ENCODE data around the gene DLGAP1. TPM values are rescaled to one million over a fixed set of nuclear protein-coding genes. Genes with fewer than 3 reads are reported as not detected.

The DLGAP1 gene
- total RNA-seq, 1 donor from 2014 or later, result 18.5 TPM

- Mint-ChIP-seq H3K27ac (peak overlapping the region; percentile 88), H3K9me3 (no peaks in the 10 kb centered on the region)
These were observed 495.0 kb downstream of the DLGAP1 start for GRCh38 chr18:3960142-3960541.

DNA sequence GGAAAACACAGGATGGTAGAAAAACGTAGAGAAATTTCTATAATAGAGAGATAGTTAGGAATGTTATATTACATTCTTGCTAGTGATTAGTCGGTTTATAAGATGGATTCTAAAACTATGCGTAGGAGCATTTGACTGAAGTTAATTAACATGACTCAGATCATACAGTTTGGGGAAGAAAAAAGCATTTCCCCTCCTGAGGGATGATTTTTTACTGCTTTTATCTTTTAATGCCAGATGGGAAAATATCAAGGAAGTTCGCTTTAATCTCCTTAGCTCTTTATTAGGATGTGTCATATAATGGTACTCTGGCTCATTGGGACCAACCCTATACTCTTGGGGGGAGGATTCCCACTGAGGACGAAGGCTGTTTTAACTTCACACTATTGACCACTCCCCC is 503.1 kb downstream of the DLGAP1 start:
- Mint-ChIP-seq H3K27ac (no peak overlapping the region), H3K4me3 (no peak overlapping the region)
- H3K4me3 ChIP-seq, result no peak overlapping the region

More at GRCh38 chr18:3960142-3960541, 495.0 kb downstream of the DLGAP1 start:
- TF ChIP-seq EZH2phosphoT487 (IDR thresholded peaks at IDR 0.05), result no peak
- TF ChIP-seq, protein P1, sequence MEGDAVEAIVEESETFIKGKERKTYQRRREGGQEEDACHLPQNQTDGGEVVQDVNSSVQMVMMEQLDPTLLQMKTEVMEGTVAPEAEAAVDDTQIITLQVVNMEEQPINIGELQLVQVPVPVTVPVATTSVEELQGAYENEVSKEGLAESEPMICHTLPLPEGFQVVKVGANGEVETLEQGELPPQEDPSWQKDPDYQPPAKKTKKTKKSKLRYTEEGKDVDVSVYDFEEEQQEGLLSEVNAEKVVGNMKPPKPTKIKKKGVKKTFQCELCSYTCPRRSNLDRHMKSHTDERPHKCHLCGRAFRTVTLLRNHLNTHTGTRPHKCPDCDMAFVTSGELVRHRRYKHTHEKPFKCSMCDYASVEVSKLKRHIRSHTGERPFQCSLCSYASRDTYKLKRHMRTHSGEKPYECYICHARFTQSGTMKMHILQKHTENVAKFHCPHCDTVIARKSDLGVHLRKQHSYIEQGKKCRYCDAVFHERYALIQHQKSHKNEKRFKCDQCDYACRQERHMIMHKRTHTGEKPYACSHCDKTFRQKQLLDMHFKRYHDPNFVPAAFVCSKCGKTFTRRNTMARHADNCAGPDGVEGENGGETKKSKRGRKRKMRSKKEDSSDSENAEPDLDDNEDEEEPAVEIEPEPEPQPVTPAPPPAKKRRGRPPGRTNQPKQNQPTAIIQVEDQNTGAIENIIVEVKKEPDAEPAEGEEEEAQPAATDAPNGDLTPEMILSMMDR (IDR thresholded peaks at IDR 0.05), result no peak
- no peak for TF ChIP-seq EZH2 (IDR thresholded peaks at IDR 0.05)
- Mint-ChIP-seq H3K4me1 (peaks cover 26% of the 10 kb centered on the region), H3K4me3 (no peak overlapping the region), H3K36me3 (peaks cover 5% of the 10 kb centered on the region), H3K27me3 (ENCODE audit: insufficient read depth, low read depth) (peaks cover 3% of the 10 kb centered on the region)
- H3F3A ChIP-seq (ENCODE audit: low read depth), result peaks cover 23% of the 10 kb centered on the region
- peak overlapping the region; percentile 24 for H3K4me3 ChIP-seq
- H3K9me3 ChIP-seq (ENCODE audit: low read depth), result peaks cover 6% of the 10 kb centered on the region
- H4K20me1 ChIP-seq (ENCODE audit: low read depth), result no peaks in the 10 kb centered on the region
- H3K4me2 ChIP-seq, result peak overlapping the region; percentile 67
- H3K9ac ChIP-seq, result no peak overlapping the region
- DNase-seq (ENCODE audit: low spot score), result peak; percentile 67
- no peaks in the 10 kb centered on the region for H3K27me3 ChIP-seq
- H3K4me1 ChIP-seq, result peaks cover 48% of the 10 kb centered on the region
- no peaks in the 10 kb centered on the region for H3K79me2 ChIP-seq (ENCODE audit: low read depth)
- H3K27ac ChIP-seq, result peak overlapping the region; percentile 90
- no peak overlapping the region for H2AFZ ChIP-seq (replicated peaks)
- H3K36me3 ChIP-seq, result no peaks in the 10 kb centered on the region

GRCh38 chr18:3950668-3951404 is 504.3 kb downstream of the DLGAP1 start:
- H3K9me3 ChIP-seq (ENCODE audit: low read depth), result no peaks in the 10 kb centered on the region
- H3K9me3 Mint-ChIP-seq, result no peaks in the 10 kb centered on the region
- no peaks in the 10 kb centered on the region for H3K79me2 ChIP-seq (ENCODE audit: low read depth)
- no peak overlapping the region for H3K9ac ChIP-seq
- peaks cover 2% of the 10 kb centered on the region for H3K27me3 Mint-ChIP-seq (ENCODE audit: insufficient read depth, low read depth)
- peaks cover 10% of the 10 kb centered on the region for H3K4me1 ChIP-seq
- no peak overlapping the region for H3K4me3 ChIP-seq
- H3K4me1 Mint-ChIP-seq, result peaks cover 3% of the 10 kb centered on the region
- no peaks in the 10 kb centered on the region for H3F3A ChIP-seq (ENCODE audit: low read depth)
- H3K4me3 Mint-ChIP-seq, result no peak overlapping the region
- no peaks in the 10 kb centered on the region for H3K27me3 ChIP-seq
- DNase-seq (ENCODE audit: low spot score), result no peak
- no peak overlapping the region for H3K27ac ChIP-seq
- TF ChIP-seq EZH2 (IDR thresholded peaks at IDR 0.05), result no peak
- TF ChIP-seq, protein P1 (IDR thresholded peaks at IDR 0.05), result no peak
- no peak for TF ChIP-seq EZH2phosphoT487 (IDR thresholded peaks at IDR 0.05)
- no peak overlapping the region for H3K27ac Mint-ChIP-seq
- H4K20me1 ChIP-seq (ENCODE audit: low read depth), result no peaks in the 10 kb centered on the region
- H2AFZ ChIP-seq (replicated peaks), result no peak overlapping the region
- H3K4me2 ChIP-seq, result no peak overlapping the region
- H3K36me3 Mint-ChIP-seq, result peaks cover under 1% of the 10 kb centered on the region
- H3K36me3 ChIP-seq, result peaks cover 3% of the 10 kb centered on the region

More for the DNA sequence above, 503.1 kb downstream of the DLGAP1 start:
- peaks cover 2% of the 10 kb centered on the region for H3K27me3 Mint-ChIP-seq (ENCODE audit: insufficient read depth, low read depth)
- Histone ChIP-seq H3K27ac (no peak overlapping the region), H3K27me3 (no peaks in the 10 kb centered on the region), H3K4me1 (peaks cover 10% of the 10 kb centered on the region), H4K20me1 (ENCODE audit: low read depth) (no peaks in the 10 kb centered on the region), H3K4me2 (no peak overlapping the region), H3K9ac (no peak overlapping the region), H3F3A (ENCODE audit: low read depth) (no peaks in the 10 kb centered on the region), H2AFZ (replicated peaks) (no peak overlapping the region), H3K9me3 (ENCODE audit: low read depth) (peaks cover 6% of the 10 kb centered on the region), H3K36me3 (peaks cover 3% of the 10 kb centered on the region), H3K79me2 (ENCODE audit: low read depth) (no peaks in the 10 kb centered on the region)
- H3K4me1 Mint-ChIP-seq, result peaks cover 3% of the 10 kb centered on the region
- H3K36me3 Mint-ChIP-seq, result peaks cover 3% of the 10 kb centered on the region
- no peak for TF ChIP-seq EZH2 (IDR thresholded peaks at IDR 0.05)
- TF ChIP-seq EZH2phosphoT487 (IDR thresholded peaks at IDR 0.05), result no peak
- TF ChIP-seq, protein P1 (IDR thresholded peaks at IDR 0.05), result no peak
- H3K9me3 Mint-ChIP-seq, result no peaks in the 10 kb centered on the region
- DNase-seq (ENCODE audit: low spot score), result no peak
